H1 (cell line): ENCODE data around the gene CAST. TPM values are rescaled to one million over a fixed set of nuclear protein-coding genes. Genes with fewer than 3 reads are reported as not detected.

Experiments used
- CTCF ChIA-PET: fragments of 300-600 bp; sonication (Branson Sonifier 250); formaldehyde crosslinking; loops from one replicate; lab custom pipeline; 2021; ENCODE audit not compliant: partially characterized antibody; lab: Charles Lee
- POLR2A ChIA-PET: fragments of 300-600 bp; sonication (Branson Sonifier 250); formaldehyde crosslinking; loops from one replicate; lab custom pipeline; 2021; ENCODE audit warnings: inconsistent platforms; ENCODE audit not compliant: partially characterized antibody; lab: Charles Lee
- DNase-seq, 2 experiments: peaks; one replicate each; pipeline versions ENCODE4 v3.0.0 to v3.0.0-alpha.2; 2010 to 2022; ENCODE audit warnings: low spot score in 2 of 2, low read depth in 1 of 2, mixed read lengths in 1 of 2
- FAIRE-seq: peaks from 2 replicates; lab custom pipeline; 2011; peaks lifted over from hg19 to GRCh38; lab: Jason Lieb, UNC
- H2AFZ ChIP-seq: 2 replicates; pipeline ENCODE4 v1.8.1; 2012; ENCODE audit warnings: low read length, inconsistent platforms
- H2AK5ac ChIP-seq: 2 replicates; pipeline ENCODE4 v1.6.1; 2013; ENCODE audit warnings: low read depth, low read length
- H2BK120ac ChIP-seq: replicated peaks from 2 replicates; pipeline ENCODE3; 2013; ENCODE audit warnings: low read depth, low read length, inconsistent platforms
- H2BK12ac ChIP-seq: 2 replicates; pipeline ENCODE4 v1.6.1; 2013; ENCODE audit warnings: low read depth, low read length
- H2BK15ac ChIP-seq: 2 replicates; pipeline ENCODE4 v1.6.1; 2013; ENCODE audit warnings: low read length
- H2BK20ac ChIP-seq: 2 replicates; pipeline ENCODE4 v1.6.1; 2013; ENCODE audit warnings: low read length
- H2BK5ac ChIP-seq: 2 replicates; pipeline ENCODE4 v1.6.1; 2013; ENCODE audit warnings: low read depth, low read length
- H3K14ac ChIP-seq: 2 replicates; pipeline ENCODE4 v1.6.1; 2013; ENCODE audit warnings: inconsistent platforms; ENCODE audit not compliant: insufficient read length
- H3K18ac ChIP-seq: 2 replicates; pipeline ENCODE4 v1.6.1; 2013; ENCODE audit warnings: low read length; ENCODE audit errors: extremely low read depth
- H3K23ac ChIP-seq: 2 replicates; pipeline ENCODE4 v1.6.1; 2013; ENCODE audit warnings: inconsistent platforms; ENCODE audit not compliant: insufficient read length
- H3K23me2 ChIP-seq: 2 replicates; pipeline ENCODE4 v1.6.1; 2013; ENCODE audit warnings: low read depth, low read length
- H3K27ac ChIP-seq: 2 replicates; pipeline ENCODE4 v1.6.1; 2011; ENCODE audit warnings: low read depth, low read length, inconsistent platforms
- H3K27me3 ChIP-seq, 4 experiments: replicated peaks in 1 of 4; 1 replicate in 1 of 4; 2 replicates in 3 of 4; pipeline versions ENCODE4 v1.6.1 to v1.8.1; 2011 to 2013; ENCODE audit warnings: low read length in 3 of 4, mild to moderate bottlenecking in 3 of 4, inconsistent platforms in 2 of 4, mixed read lengths in 2 of 4, moderate library complexity in 1 of 4; ENCODE audit not compliant: control insufficient read depth in 3 of 4, insufficient read depth in 3 of 4; ENCODE audit errors: extremely low read depth in 1 of 4
- H3K36me3 ChIP-seq, 4 experiments: 2 replicates each; pipeline versions ENCODE4 v1.6.1 to v1.8.1; 2011 to 2013; ENCODE audit warnings: mild to moderate bottlenecking in 4 of 4, low read length in 3 of 4, moderate library complexity in 2 of 4, control low read depth in 1 of 4, inconsistent platforms in 1 of 4; ENCODE audit not compliant: insufficient read depth in 4 of 4, control insufficient read depth in 2 of 4
- H3K4ac ChIP-seq: replicated peaks from 2 replicates; pipeline ENCODE3; 2013; ENCODE audit warnings: low read length, low read depth, mixed read lengths, inconsistent platforms; ENCODE audit not compliant: insufficient read length
- H3K4me1 ChIP-seq, 4 experiments: replicated peaks in 1 of 4; 1 replicate in 1 of 4; 2 replicates in 3 of 4; pipeline versions ENCODE4 v1.6.1 to v1.8.1; 2011 to 2013; ENCODE audit warnings: low read length in 3 of 4, inconsistent platforms in 2 of 4, mixed read lengths in 1 of 4; ENCODE audit not compliant: insufficient read depth in 4 of 4, control insufficient read depth in 3 of 4
- H3K4me2 ChIP-seq, 2 experiments: 2 replicates each; pipeline versions ENCODE4 v1.6.1 to v1.8.1; 2011 to 2013; ENCODE audit warnings: low read depth in 2 of 2, low read length in 2 of 2, control low read depth in 1 of 2, inconsistent platforms in 1 of 2, mild to moderate bottlenecking in 1 of 2; ENCODE audit not compliant: insufficient read depth in 1 of 2
- H3K4me3 ChIP-seq, 4 experiments: fragments of 200-600, 300-600 bp in 1 of 4; sonication (generic), shearing (Covaris generic), sonication (Bioruptor Twin) in 1 of 4; 2 replicates each; pipeline versions ENCODE4 v1.5.1 to v1.8.1; 2011 to 2016; ENCODE audit warnings: low read length in 4 of 4, low read depth in 3 of 4, control low read depth in 2 of 4, inconsistent platforms in 2 of 4, mild to moderate bottlenecking in 2 of 4, mixed read lengths in 1 of 4, moderate library complexity in 1 of 4; ENCODE audit not compliant: insufficient read depth in 2 of 4; ENCODE audit errors: extremely low read depth in 1 of 4
- H3K56ac ChIP-seq: replicated peaks from 2 replicates; pipeline ENCODE3; 2013; ENCODE audit warnings: low read depth, mild to moderate bottlenecking, mixed read lengths, low read length, inconsistent platforms; ENCODE audit not compliant: insufficient read length
- H3K79me1 ChIP-seq: 2 replicates; pipeline ENCODE4 v1.6.1; 2013; ENCODE audit warnings: low read depth, low read length, control low read depth
- H3K79me2 ChIP-seq, 2 experiments: 2 replicates each; pipeline versions ENCODE4 v1.6.1 to v1.8.1; 2012 to 2013; ENCODE audit warnings: low read length in 2 of 2, mild to moderate bottlenecking in 2 of 2, inconsistent platforms in 1 of 2; ENCODE audit not compliant: insufficient read depth in 2 of 2, control insufficient read depth in 1 of 2
- H3K9ac ChIP-seq, 4 experiments: replicated peaks in 1 of 4; 1 replicate in 1 of 4; 2 replicates in 3 of 4; pipeline versions ENCODE4 v1.6.1 to v1.8.1; 2011 to 2013; ENCODE audit warnings: low read depth in 3 of 4, low read length in 3 of 4, control low read depth in 2 of 4, mild to moderate bottlenecking in 2 of 4, moderate library complexity in 2 of 4, inconsistent platforms in 1 of 4; ENCODE audit errors: extremely low read depth in 1 of 4
- H3K9me3 ChIP-seq, 2 experiments: 2 replicates each; pipeline versions ENCODE4 v1.6.1 to v1.8.1; 2012 to 2013; ENCODE audit warnings: mild to moderate bottlenecking in 2 of 2, moderate library complexity in 2 of 2, control low read depth in 1 of 2, inconsistent platforms in 1 of 2, low read depth in 1 of 2, low read length in 1 of 2, mixed read lengths in 1 of 2; ENCODE audit not compliant: insufficient read depth in 2 of 2
- H4K20me1 ChIP-seq, 2 experiments: replicated peaks in 1 of 2; 2 replicates each; pipeline versions ENCODE3 to v1.8.1; 2011 to 2013; ENCODE audit warnings: inconsistent platforms in 2 of 2, low read length in 2 of 2, mild to moderate bottlenecking in 1 of 2; ENCODE audit not compliant: insufficient read depth in 2 of 2, control insufficient read depth in 1 of 2
- H4K5ac ChIP-seq: 2 replicates; pipeline ENCODE4 v1.6.1; 2013; ENCODE audit warnings: low read length, low read depth, mixed read lengths, inconsistent platforms; ENCODE audit not compliant: insufficient read length
- H4K8ac ChIP-seq: 2 replicates; pipeline ENCODE4 v1.8.0; 2013; ENCODE audit warnings: mild to moderate bottlenecking, moderate library complexity, low read length, inconsistent platforms; ENCODE audit not compliant: insufficient read depth; ENCODE audit errors: extremely low read depth
- H4K91ac ChIP-seq: replicated peaks from 2 replicates; pipeline ENCODE3; 2013; ENCODE audit warnings: low read length, mixed read lengths, inconsistent platforms; ENCODE audit not compliant: insufficient read length
- JUN ChIP-seq: IDR thresholded peaks from 2 replicates; pipeline ENCODE4 v1.6.1; 2011; ENCODE audit warnings: low read depth, mild to moderate bottlenecking, improper control_type of control experiment, low read length
- KDM5A ChIP-seq: fragments of 200-600 bp; IDR thresholded peaks from 2 replicates; pipeline ENCODE4 v1.7.1; 2012; ENCODE audit warnings: mild to moderate bottlenecking, low read length, inconsistent platforms, mixed read lengths
- POLR2AphosphoS5 ChIP-seq: IDR thresholded peaks from 2 replicates; pipeline ENCODE4 v1.6.1; 2011; ENCODE audit warnings: low read depth, low read length
- RAD21 ChIP-seq, 2 experiments: IDR thresholded peaks in 1 of 2; conservative IDR thresholded peaks in 1 of 2; 2 replicates each; pipeline ENCODE4 v1.6.1; 2011; ENCODE audit warnings: low read depth in 2 of 2, low read length in 2 of 2, improper control_type of control experiment in 1 of 2, inconsistent platforms in 1 of 2, mild to moderate bottlenecking in 1 of 2, moderate library complexity in 1 of 2
- polyA plus RNA-seq, 7 experiments: library from polyadenylated mRNA; depleted of rRNA in 3 of 7; stranded (reverse) in 5 of 7; unstranded in 2 of 7; fragments of >200 nt in 5 of 7; fragments of 200-250 nt in 2 of 7; gene quantifications; 1 replicate in 5 of 7; 2 replicates in 1 of 7; 4 replicates in 1 of 7; pipeline versions ENCODE4 v1.2.1 to v1.2.3, GENCODE V29; 2011 to 2013; ENCODE audit warnings: missing spikeins in 2 of 7, mixed read lengths in 2 of 7
- total RNA-seq: library from RNA; stranded (reverse); fragmentation: NEBNext Ultra II Directional; extraction: Animal tissue kit (Norgen Biotek cat#: 25700); gene quantifications from 2 replicates; pipeline ENCODE4 v1.2.1, GENCODE V29; 2021
- TF ChIP-seq, protein P1 (sequence below), 3 experiments: IDR thresholded peaks; 1 replicate in 2 of 3; 2 replicates in 1 of 3; pipeline versions ENCODE4 v1.5.1 to v1.6.1; 2011; ENCODE audit warnings: low read length in 3 of 3, mild to moderate bottlenecking in 3 of 3, inconsistent platforms in 2 of 3, low read depth in 1 of 3, moderate library complexity in 1 of 3; ENCODE audit not compliant: insufficient read depth in 1 of 3; ENCODE audit errors: control extremely low read depth in 1 of 3
- TF ChIP-seq, protein P2 (sequence below): IDR thresholded peaks from 2 replicates; pipeline ENCODE4 v1.6.1; 2012; ENCODE audit warnings: inconsistent platforms

CAST gene
- total and polyA plus RNA-seq, 2 of the 8 experiments (the other 6 are each of a cell fraction or from before 2014, with no cell fraction given) = 9.0 to 48.2 TPM

DNA sequence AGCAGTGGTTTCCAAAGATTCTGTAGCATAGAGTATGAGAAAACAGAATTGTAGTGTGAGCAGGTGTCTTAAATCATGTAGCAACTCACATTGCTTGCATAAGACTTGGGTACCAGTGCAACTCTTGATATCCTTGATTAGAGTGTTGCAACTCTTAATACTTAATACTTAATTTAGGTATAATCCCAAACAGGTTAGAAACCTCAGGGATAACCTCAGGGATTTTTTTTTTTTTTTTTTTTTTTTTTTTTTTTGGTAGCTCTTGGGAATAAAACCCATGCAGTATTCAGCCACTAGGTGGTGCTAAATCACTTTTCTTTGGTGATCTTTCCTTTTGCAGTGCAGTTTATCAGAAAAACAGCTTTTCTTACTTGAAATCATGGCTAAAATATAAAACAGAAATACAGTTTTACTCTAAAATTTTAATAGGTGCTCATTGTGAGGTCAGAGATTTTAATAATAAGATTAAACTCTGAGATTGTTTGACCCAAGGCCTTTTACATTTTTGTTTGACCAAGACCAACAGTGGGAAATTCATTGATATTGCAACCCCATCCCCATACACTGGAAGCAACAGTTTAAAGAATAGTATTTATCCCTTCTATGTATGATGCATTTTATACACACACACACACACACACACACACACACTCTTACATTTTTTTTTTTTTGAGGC lies 90.3 kb downstream of the CAST start:
- no peak for DNase-seq

More for the DNA sequence above, 90.3 kb downstream of the CAST start:
- Histone ChIP-seq H3K27ac (no peak overlapping the region), H3K79me1 (no peaks in the 10 kb centered on the region), H4K8ac (no peak overlapping the region), H3K9ac (no peak overlapping the region), H2AK5ac (no peak overlapping the region), H2BK120ac (no peak overlapping the region), H3K36me3 (peaks cover 0 to 4% (median 1%) of the 10 kb centered on the region in 4 experiments; a peak in 3 of 8 replicates), H4K5ac (no peak overlapping the region), H4K91ac (no peak overlapping the region), H3K4me2 (no peak overlapping the region), H2BK20ac (no peak overlapping the region), H3K56ac (no peak overlapping the region), H3K23me2 (no peaks in the 10 kb centered on the region), H3K9me3 (no peaks in the 10 kb centered on the region), H3K4ac (no peak overlapping the region), H3K27me3 (no peaks in the 10 kb centered on the region), H2BK15ac (no peak overlapping the region), H3K18ac (no peak overlapping the region), H3K14ac (no peak overlapping the region), H2AFZ (no peak overlapping the region), H3K23ac (no peak overlapping the region), H2BK12ac (no peak overlapping the region), H3K4me3 (no peak overlapping the region), H4K20me1 (no peaks in the 10 kb centered on the region), H2BK5ac (no peak overlapping the region), H3K4me1 (no peaks in the 10 kb centered on the region), H3K79me2 (no peaks in the 10 kb centered on the region)
- POLR2A ChIA-PET = no interaction called here
- CTCF ChIA-PET = interaction anchor here (0.5 to 2.7 kb wide), 39 partner anchors 9 to 413 kb away, joined by 3 to 20 read pairs (median 4); no protein-coding TSS in a partner anchor
- no peak for FAIRE-seq
- TF ChIP-seq JUN = no peak
- no peak for TF ChIP-seq KDM5A
- TF ChIP-seq RAD21 (IDR thresholded peaks at IDR 0.05 in 1 of 2, conservative IDR thresholded peaks at IDR 0.05 in 1 of 2; ENCODE audit: low read depth in 2 of 2, low read length in 2 of 2) = peak; percentile 65 to 66
- TF ChIP-seq, protein P1, sequence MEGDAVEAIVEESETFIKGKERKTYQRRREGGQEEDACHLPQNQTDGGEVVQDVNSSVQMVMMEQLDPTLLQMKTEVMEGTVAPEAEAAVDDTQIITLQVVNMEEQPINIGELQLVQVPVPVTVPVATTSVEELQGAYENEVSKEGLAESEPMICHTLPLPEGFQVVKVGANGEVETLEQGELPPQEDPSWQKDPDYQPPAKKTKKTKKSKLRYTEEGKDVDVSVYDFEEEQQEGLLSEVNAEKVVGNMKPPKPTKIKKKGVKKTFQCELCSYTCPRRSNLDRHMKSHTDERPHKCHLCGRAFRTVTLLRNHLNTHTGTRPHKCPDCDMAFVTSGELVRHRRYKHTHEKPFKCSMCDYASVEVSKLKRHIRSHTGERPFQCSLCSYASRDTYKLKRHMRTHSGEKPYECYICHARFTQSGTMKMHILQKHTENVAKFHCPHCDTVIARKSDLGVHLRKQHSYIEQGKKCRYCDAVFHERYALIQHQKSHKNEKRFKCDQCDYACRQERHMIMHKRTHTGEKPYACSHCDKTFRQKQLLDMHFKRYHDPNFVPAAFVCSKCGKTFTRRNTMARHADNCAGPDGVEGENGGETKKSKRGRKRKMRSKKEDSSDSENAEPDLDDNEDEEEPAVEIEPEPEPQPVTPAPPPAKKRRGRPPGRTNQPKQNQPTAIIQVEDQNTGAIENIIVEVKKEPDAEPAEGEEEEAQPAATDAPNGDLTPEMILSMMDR (IDR thresholded peaks at IDR 0.05; ENCODE audit: control extremely low read depth in 1 of 3, insufficient read depth in 1 of 3, low read depth in 1 of 3, low read length in 3 of 3) = peak in 2 of 3 experiments; percentile 29 to 36; a peak in 2 of 4 replicates
- TF ChIP-seq, protein P2, sequence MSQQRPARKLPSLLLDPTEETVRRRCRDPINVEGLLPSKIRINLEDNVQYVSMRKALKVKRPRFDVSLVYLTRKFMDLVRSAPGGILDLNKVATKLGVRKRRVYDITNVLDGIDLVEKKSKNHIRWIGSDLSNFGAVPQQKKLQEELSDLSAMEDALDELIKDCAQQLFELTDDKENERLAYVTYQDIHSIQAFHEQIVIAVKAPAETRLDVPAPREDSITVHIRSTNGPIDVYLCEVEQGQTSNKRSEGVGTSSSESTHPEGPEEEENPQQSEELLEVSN = no peak
- TF ChIP-seq POLR2AphosphoS5 = no peak
